GM21825 (cell line): Measurements from ENCODE around the gene LRRC7.

Experiments
- ATAC-seq: cut with Tn5 transposase; IDR thresholded peaks from one replicate; pipeline ENCODE4 v1.9.1; 2021; ENCODE audit warnings: mild to moderate bottlenecking, moderate library complexity; ENCODE audit not compliant: unreplicated experiment

The LRRC7 gene

DNA sequence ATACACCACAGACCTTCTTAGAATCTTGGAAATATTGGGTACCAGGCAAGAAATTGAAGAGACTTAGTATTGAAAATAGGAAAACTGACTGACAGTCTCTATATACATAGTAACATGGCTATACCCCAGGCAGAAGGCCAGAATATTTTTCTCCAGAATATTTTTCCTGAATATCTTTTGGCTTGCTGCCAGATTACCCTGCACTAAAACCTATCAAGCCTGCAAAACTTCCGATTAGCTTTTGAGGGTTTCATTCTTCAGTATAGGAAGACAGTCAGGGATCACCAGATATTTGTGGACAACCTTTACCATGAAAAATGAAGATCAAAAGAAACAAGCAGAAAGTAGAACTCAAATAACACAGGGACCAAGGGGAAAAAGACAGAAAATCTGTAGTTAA is 187.9 kb downstream of the LRRC7 start:
- ATAC-seq = no peak

DNA sequence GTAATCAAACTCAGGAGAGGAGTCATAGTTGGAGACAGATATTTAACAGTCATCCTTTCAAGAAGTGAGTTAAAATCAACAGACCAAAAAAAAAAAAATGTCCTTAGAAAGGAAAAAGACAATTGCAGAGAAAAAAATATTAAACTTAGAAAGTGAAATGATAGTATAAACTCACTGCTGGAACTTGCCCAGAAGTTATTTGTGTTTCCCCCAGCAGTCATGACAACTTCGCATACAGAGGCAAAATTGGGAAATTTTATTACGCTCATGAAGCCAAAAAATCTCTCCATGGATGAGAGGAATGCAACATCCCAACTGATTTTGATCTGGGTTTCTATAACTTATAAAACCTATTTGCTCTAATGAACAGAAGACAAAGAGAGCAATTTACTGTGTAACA is 198.2 kb downstream of the LRRC7 start:
- ATAC-seq = no peak

DNA sequence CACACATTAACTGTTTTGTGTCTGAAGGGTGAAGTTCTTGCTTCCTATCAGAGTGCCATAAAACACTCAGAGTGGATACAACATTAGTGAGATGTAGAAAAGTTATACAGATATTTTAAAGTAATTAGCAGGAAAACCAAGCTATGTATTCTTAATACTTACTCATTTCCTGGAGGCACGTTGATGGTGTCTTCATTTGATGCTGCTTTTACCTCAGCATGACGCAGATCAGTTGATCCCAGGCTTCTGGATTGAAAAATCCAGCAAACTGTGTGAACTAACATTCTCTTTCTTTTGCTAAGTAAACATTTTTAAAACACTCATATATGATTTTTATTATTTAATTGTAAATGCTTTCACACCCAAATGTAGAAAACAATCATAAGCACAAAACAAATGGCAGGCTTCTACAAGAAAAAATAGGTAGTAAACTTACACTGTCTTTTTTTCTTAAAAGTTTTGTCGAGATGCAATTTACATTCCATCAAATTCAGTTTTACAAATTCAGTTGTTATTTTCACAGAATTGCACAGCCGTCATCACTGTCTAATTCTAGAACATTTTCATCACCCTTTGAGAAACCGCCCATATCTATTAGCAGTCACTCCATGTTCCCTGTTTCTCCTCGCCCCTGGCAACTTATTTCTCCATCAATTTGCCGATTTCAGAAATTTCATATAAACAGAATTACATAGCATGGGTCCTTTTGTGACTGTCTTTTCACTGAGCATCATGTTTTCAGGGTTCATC is 198.9 kb downstream of the LRRC7 start:
- no peak for ATAC-seq

DNA sequence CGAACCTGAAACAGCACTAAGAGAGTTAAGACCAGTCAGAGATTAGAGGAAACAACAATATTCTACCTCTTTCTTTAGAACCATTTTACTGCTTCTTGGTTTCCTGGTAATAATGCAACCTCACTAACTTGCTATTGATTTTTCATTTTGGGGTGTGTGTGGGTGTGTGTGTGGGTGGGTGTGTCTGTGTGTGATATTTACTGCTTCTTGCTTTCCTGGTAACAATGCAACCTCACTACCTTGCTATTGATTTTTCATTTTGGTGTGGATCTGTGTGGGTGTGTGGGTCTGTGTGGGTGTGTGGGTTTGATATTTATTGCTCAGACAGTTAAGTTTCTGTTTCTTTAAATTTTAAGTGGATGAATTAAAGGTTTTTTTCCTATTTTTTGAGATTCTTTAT is 208.8 kb downstream of the LRRC7 start:
- no peak for ATAC-seq

DNA sequence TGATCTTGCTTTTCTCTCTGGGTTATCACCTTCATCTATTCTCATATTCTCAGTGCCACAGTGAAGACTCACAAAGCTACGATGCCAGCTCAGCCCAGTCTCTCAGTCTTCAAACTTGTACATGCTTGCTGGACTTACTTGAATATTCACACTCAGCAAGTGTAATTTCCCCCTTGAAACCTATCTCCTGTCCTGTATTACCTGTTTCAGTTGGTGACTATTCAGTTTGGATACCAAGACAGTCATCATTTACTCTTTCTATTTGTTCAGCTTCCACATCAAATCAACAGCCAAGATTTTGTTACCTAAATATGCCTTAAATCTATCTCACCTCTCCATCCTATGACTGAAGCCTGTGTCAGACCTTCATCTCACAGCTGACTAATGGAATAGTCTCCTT is 209.7 kb downstream of the LRRC7 start:
- ATAC-seq = no peak

DNA sequence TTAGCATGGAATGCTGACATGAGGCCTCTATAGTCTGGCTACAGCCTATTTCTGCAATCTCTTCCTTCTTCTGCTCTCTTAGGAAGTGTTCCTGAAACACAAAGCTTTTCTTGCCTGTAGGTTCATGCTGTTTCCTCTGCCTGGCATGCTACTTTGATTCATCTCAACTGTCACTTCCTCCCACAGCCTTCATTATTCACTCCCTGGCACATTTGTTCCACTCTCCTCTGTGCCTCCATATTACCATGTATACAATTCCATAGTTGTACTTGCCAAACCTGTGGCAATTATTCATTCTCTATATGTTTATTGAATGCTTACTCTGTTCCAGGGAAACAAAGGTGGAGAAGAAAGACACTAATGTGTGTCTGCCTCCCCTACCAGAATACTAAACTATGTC is 210.2 kb downstream of the LRRC7 start:
- no peak for ATAC-seq

DNA sequence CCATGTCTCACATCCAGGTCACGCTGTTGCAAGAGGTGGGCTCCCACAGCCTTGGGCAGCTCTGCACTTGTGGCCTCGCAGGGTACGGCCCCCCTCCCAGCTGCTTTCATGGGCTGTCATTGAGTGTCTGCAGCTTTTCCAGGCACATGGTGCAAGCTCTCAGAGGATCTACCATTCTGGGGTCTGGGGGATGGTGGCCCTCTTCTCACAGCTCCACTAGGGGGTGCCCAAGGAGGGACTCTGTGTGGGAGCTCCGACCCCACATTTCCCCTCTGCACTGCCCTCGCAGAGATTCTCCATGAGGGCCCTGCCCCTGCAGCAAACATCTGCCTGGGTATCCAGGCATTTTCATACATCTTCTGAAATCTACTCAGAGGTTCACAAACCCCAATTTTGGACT is 219.4 kb downstream of the LRRC7 start:
- no peak for ATAC-seq

DNA sequence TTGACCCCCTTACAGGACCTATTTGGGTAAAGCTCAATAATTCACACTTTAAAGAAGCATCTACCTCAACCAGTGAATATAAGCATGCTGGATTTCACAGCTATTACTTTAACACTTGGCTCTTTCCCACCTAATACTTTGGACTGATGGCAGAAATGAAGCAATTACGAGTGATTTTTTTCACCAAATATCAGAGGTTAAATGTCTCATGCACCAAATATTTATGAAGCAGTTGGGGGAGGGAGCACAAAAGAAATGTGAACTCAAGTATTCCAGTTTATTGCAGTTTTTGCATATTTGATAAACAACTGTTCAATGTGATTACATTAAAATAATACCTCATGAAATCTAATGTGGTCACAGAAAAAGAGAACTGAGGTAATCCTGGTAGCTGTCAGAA is 223.6 kb downstream of the LRRC7 start:
- no peak for ATAC-seq

DNA sequence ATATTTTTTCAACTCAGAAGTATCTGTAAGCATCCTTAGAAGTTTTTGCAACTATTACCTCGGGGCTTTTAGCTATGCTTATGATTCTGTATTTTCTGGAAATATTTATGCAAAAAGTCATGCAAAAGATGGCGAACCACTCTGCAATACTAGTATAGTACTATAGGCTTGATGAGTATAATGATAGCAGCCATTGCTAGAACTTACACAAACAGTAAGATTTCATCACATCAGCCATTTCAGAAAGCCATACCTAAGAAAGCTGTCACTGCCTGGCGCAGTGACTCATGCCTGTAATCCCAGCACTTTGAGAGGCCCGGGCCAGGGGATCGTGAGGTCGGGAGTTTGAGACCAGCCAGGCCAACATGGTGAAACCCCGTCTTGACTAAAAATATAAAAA is 227.1 kb downstream of the LRRC7 start:
- no peak for ATAC-seq

DNA sequence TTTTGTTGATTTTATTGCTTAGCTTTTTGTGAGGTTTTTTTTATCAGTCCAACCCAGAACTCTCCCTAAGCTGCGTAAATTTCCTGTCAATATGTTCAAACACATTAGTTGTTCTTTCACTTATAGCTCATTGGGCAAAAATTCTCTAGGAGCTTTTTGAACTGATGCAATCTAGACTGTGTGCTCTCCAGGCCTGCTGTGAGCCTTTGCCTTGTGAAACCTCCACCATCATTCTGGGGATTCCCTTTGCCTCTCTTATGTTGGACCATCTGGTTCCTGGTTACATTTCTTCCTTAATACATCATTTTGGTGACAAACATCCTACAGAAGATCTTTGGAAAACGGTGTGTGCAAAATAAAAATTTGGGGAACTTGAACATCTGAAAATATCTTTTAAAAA is 247.2 kb downstream of the LRRC7 start:
- ATAC-seq = no peak

DNA sequence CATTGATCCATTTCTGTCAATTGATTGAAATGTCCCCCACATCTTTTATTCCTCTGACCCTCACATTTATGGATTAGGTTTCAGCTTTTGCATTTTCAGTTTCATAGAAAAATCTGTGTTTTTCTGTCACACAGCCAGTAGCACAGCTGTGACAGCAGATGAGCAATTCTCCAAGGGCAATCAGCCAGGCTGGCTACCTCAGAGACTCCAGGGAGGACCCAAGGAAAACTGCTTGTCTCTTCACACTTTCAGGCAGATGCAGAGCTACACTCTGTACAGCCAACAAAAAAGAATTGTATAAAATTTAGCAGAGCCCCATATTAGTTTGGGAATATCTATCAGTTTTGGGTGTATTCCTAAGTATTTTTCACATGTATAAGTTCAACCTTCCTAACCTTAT is 257.2 kb downstream of the LRRC7 start:
- ATAC-seq = no peak

DNA sequence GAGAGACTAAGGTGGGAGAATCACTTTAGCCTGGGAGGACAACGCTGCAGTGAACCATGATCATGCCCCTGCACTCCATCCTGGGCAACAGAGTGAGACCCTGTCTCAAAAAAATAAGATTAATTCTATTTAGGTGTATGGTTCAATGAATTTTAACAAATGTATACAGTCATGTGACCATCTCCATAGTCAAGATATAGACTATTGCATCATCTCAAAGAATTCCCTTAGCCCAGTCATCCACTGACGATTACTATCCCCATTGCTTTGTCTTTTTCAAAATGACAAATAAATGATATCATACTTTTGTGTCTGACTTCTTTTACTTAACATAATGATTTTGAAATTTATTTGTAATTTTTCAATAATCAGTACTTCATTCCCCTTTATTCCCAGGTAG is 260.0 kb downstream of the LRRC7 start:
- ATAC-seq = no peak

DNA sequence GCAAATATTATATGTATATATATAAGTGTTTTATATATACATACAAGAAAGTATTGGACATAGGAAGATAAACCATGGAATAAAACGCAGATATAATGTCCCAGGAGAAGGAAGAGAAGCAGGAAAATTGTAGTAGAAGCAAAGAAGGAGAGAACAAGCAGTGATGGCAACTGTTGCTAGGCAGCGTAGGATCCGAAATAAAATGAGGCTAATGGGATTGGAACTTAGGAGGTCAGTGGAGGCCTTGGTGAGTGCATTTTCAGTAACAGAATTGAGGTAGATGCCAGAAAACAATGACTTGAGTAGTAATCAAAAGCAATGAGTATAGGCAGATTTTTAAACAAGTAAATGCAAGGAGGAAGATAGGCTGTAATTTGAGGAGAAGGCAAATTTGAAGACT is 265.8 kb downstream of the LRRC7 start:
- ATAC-seq = no peak

DNA sequence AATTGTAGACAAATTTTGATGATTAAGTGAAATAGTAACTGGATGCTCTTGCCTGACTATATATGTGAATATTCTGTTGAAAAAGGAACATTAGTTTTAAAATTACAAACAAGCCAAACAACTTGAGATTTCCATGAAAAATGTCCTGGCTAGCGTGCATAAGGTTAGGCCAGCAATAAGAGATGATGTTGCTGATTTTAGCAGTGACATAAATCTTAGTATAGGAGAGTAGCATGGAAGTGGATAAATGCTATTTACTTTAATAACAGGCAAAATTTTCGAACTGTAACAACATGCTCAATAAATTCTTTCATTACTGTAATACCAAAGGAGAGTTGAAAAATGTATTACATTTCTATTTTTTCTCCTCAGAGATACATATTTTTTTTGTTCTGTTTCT is 266.6 kb downstream of the LRRC7 start:
- ATAC-seq = no peak

DNA sequence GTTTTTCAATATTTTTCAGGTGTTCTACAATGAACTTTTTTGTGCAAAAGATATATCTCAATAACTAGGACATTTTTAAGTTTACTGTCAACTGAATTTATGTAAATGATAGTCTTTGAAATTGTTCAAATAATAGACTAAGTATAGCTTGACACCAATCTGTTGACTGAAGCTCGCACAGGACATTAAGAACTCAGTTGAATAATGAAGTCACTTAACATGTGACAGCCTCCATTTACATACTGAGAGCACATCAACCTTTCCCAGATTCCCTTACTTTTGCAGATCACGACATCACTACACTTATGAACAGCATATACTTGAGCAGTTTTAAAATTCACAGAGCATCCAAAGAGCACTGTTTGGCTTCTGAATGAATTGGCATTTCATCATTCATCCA is 268.2 kb downstream of the LRRC7 start:
- no peak for ATAC-seq

DNA sequence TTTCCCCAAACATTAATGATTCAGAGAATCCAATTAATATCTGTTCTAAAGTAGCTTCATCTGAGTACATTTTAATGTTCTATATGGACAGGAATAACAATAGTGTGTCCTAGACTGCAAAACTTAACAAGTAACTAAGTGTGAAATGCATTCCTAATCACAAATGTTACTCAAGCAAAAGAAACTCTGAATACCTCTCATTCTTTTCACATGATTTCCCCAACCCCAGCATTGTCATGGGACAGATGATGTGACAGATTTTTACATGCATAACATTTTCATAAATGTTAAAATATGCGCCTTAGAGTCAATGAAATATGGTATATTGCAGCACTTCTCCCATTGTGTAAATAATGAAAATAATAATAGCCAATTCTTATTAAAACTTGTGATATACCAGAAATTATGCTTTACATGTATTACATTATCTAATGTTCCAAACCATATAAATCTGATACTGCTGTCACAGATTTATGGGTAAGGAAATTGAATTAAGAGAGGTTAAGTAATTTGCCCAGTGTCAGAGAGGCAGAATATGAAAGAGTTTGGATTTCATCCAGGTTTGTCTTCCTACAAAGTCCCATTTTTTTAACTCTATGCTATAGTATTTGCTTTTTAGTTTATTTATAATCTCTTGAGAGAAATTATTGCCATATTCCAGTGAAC is 269.4 kb downstream of the LRRC7 start:
- ATAC-seq = no peak

DNA sequence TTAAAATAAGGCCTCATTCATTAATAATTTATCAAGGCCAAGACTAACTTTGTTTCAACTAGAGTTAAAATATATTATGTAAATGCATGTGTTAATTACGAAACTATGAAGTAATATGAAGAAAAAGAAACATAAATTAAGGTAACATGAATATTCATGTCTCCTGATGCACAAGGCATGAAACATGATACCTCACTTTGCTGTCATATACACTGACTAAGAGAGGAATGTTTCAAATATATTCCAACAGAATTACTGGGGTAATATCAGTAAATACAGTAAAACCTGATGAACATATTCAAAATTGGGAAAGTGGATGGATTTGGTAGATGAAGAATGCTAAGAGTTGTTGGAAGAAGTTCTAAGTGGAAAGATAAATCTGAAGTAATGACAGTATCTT is 274.6 kb downstream of the LRRC7 start:
- ATAC-seq = no peak

DNA sequence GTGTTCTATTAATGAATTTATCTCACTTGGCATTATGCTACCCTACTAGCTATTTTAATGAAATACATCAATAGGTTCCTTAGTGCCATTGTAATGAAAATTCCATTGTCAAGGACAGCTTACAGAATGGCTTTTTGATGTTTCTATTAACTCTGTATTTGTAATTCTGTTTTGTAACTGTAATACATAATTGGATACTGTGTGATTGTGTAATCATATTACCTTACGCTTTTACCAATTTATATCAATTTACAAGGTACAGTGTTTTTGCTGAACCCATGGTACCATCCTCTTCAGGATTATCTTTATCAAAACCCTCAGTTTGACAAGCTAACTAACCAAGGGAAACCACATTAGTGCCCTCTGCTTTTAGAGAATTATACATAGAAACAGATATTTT is 277.9 kb downstream of the LRRC7 start:
- ATAC-seq = no peak

DNA sequence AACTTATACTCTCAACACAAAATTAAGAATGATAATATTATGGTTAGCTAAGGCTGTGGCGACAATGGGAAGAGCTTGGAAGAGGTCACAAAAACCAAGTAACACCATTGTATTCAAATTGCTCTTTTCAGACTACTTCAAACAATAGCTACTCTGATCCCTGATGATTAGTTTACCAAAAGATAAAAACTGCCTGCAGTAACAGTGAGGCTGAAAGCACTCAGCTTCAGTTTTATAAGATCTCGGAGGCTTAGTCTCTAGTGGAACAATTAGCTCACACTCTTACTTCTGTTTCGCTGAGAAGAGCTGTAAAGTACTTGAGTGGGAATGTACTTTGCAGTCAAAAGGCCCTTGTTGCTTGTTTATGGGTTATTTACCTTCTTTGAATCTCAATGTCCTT is 278.5 kb downstream of the LRRC7 start:
- ATAC-seq = no peak

DNA sequence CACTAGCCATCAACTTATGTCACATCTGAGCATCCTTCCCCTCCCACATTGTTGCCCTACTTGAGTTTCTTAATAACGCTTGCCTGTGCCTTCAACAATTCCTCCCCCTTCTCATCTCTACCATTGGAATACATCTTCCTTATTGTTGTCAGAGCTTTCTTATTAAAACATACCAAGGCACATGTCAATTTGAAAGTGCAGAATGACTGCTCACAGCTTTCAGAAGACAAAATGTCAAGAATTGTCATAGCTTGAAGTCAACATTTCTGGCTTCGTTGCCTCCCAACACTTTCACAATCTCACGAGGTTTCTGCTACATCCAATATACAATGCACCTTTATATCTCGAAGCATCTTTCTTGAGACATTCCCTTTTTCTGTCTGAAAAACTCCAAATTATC is 279.9 kb downstream of the LRRC7 start:
- no peak for ATAC-seq

DNA sequence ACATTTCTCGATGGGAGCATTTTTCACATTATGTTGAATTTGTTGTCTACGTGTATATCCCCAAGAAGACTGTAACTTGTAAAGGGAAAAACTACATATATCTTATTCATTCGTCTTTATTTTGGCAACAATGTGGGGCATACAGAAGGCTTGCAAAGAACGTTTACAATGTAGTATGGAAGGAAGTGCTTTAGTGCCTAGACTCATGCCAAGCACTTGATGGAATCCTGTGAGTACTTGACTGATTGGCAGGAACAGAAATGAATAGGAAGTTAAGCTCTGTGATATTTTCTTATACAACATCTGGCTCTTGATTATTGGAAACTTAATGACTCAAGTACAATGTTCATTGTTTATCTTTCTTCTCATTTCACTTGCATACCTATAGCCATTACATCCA is 284.4 kb downstream of the LRRC7 start:
- no peak for ATAC-seq

DNA sequence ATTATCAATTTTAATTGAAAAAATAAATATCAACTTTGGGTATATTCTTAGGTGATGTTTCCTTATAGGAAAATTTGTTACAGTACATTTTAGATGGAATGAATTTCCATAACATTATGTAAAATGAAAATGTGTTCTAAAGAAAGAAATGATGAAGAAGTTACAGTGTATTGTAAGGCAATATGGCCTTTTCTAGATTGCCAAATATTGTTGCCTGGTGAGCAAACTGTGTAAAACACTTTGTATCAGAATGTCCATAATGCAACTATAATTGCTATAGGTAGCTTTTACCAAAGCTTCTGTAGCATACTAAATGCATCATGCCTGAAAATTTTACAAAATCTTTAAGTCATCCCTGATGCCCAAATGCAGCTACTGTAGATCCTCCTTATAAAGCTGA is 285.0 kb downstream of the LRRC7 start:
- no peak for ATAC-seq

DNA sequence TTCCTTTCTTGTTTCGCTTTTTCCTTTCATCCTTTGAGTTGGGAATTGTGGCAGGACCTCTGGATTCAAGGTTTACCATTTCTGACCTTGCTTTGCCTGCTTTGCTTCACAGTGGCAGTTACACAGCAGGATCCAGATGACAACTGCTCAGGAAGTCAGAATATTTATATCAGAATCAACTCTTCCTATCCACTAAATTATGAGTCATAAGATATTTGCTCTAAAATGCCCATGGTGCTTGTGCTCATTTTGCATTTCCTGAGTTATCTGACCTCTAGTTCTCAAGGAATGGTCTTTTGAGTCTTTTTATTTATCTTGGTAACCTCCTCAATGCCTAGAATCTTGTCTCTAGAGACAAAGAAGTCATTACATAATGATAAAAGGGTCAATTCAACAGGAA is 290.8 kb downstream of the LRRC7 start:
- no peak for ATAC-seq
